ENCODE data around the gene SH3BP1.
"Not testable (repeated sequence)": the region's sequence is repeated elsewhere in the genome, so short reads cannot be mapped to it uniquely, and the experiment has no call there.

Gene SH3BP1

GRCh38 chr22:37680191-37680851 is 40.9 kb downstream of the SH3BP1 start:
- DNase-seq = no peak

GRCh38 chr22:37681001-37681424 is 41.5 kb downstream of the SH3BP1 start:
- no peak for DNase-seq

DNA sequence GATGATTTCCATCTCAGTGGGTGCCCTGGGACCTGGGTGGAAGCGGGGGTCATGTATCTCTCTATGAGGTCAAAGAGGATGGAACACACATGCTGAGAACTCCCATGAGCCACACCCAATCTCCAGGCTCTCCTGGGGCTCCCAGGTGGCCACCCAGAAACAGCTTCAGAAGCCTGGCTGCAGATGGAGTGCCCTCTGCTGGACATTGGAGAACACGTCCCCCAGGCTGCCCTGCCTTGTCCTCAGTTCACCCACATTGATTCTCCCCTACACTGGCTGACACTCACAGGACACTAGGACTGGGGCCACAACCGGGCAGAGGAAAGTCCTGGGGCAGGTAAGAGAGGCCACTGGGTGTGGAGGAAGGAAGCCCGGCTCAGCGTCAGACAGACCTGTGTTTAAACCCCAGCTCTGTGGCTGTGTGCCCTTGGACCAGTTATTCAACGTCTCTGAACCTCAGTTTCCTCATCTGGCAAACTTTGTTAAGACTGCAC is 42.1 kb downstream of the SH3BP1 start:
- DNase-seq = peak; percentile 73 to 83

DNA sequence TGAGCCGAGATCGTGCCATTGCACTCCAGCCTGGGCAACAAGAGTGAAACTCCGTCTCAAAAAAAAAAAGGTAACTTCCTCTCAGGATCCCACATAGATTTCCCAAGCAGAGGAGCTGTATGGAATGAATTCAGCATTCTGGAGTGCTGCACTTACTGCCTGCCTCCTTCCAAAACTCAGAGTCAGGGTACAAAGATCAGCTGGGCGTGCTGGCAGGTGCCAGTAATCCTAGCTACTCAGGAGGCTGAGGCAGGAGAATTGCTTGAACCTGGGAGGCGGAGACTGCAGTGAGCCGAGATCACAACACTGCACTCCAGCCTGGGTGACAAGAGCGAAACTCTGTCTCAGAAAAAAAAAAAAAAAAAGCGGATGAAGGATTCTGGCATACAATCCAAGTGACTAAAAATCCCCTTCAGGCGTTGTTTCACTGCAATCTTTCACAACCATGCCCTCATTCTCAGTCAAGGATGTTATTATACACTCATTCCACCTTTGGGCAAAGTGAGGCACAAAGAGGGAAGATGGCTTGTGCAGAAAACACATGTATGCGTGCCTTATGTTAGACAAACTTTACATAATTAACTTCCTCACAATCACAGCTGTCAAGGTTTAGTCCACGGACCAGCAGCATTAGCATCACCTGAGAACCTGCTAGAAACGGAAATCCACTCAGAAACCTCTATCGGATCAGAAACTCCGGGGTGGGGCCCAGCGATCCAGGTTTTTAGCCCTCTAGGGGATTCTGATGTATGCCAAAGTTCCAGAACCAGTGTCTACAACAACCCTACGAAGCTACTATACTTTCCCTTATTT is 45.5 kb downstream of the SH3BP1 start:
- DNase-seq = no peak

DNA sequence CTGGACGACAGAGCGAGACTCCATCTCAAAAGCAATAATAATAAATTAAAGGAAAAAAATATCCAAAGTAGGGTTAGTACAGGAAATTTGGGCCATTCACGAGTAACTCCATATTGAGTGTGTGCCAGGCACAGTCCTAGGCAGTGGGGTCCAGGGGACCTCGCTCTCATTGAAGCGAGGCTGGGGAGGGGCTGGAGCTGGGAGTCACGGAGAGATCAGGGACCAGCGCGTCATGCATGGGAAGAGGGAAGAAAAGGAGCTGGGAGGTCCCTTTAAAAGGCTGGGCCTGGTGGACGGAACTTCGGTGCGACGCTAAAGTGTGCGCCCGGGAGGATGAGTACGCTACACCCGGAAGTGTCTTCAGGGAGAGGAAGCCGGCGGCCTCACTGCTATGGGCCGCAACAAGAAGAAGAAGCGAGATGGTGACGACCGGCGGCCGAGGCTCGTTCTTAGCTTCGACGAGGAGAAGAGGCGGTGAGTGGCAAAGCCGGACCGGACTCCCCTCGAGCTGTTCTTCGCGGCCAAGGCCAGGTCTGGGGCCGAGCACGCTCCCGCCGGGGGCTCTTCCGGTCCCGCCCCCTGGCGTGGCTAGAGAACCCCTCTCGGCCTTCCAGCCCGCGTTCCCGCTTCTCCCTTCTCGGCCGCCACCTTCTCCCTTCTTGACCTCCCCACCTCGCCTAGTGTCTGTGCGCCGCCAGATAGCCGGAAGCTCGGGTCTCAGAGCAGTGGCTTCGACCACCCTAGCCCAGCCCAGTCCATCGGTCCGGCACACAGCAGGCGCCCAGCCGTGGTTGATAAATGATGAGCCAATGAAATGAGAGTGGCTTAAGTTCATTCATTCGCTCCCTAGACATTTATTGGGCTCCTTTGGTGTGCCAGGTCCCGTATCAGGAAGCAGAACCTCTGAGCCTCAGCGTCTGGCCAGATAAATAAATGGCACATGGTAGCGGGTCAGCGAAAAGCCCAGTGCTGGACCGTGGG is 46.8 kb downstream of the SH3BP1 start, which contains the start of gene NOL12:
Gene NOL12 (plus strand): TSS at position 342 of the 981 bp plus-strand sequence. CDS start 50 bp downstream, at position 392.
- peak; percentile 74 to 87 for DNase-seq

- DNase-seq = no peak
Observed at GRCh38 chr22:37690407-37690806, 50.9 kb downstream of the SH3BP1 start.

GRCh38 chr22:37690901-37691504 is 51.5 kb downstream of the SH3BP1 start:
- DNase-seq = no peak

DNA sequence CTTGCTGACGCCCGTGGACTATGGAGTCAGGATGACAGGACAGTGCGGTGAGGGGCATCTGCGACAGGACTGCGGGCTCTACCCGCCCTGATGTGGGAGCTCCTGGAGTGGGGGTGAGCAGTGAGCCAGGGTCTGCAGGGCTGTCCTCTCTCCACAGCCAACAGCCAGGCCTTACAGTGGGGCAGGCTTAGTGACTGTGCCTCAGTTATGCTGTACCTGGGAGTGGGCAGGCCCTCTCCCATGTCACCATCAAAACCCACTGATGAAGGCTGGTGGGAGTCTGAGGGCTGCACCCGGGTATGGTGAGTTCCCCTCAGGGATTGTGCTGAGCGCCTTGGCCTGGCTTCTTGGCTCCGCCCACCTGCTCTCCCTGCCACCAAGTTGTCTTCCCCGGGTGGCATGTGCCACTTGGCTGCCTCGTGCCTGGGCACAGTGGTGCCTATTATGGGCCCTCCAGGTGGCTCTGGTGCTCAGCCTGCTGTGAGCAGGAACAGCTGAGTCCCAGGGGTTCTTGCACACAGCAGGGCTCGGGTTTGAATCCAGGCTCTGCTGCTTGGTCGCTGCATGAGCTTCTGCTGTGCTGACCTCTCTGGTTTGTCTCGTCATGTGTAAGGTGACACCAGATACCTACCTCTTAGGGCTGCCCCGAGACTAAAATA is 53.3 kb downstream of the SH3BP1 start:
- no peak for DNase-seq

GRCh38 chr22:37694131-37694530 is 54.7 kb downstream of the SH3BP1 start:
- not testable (repeated sequence) for DNase-seq

- not testable (repeated sequence) for DNase-seq
Observed at GRCh38 chr22:37696260-37696656, 56.8 kb downstream of the SH3BP1 start.

- DNase-seq = peak; percentile 86 to 87
Observed at GRCh38 chr22:37696657-37697537, 57.4 kb downstream of the SH3BP1 start, which contains the start of gene TRIOBP. Gene TRIOBP, plus strand, starts transcription at chr22:37697048. Its CDS starts 4,318 bp downstream, at chr22:37701366.

GRCh38 chr22:37697538-37697835 is 58.0 kb downstream of the SH3BP1 start:
- DNase-seq = no peak

- no peak for DNase-seq
Observed at GRCh38 chr22:37701141-37701786, 61.8 kb downstream of the SH3BP1 start.

- no peak for DNase-seq
Observed at GRCh38 chr22:37703906-37704305, 64.4 kb downstream of the SH3BP1 start.

- no peak for DNase-seq
Observed at GRCh38 chr22:37704645-37705044, 65.2 kb downstream of the SH3BP1 start.

GRCh38 chr22:37705205-37705604 is 65.7 kb downstream of the SH3BP1 start:
- DNase-seq = no peak
